HG03521 (cell line): Measurements from ENCODE around the gene PAIP1.
"Not testable (repeated sequence)": the region's sequence is repeated elsewhere in the genome, so short reads cannot be mapped to it uniquely, and the experiment has no call there.

Experiments
- ATAC-seq: cut with Tn5 transposase; IDR thresholded peaks from one replicate; pipeline ENCODE4 v1.9.1; 2021; ENCODE audit warnings: mild to moderate bottlenecking, moderate library complexity; ENCODE audit not compliant: unreplicated experiment

PAIP1 gene

GRCh38 chr5:43571237-43571636 lies 14.4 kb upstream of the PAIP1 start:
- no peak for ATAC-seq

DNA sequence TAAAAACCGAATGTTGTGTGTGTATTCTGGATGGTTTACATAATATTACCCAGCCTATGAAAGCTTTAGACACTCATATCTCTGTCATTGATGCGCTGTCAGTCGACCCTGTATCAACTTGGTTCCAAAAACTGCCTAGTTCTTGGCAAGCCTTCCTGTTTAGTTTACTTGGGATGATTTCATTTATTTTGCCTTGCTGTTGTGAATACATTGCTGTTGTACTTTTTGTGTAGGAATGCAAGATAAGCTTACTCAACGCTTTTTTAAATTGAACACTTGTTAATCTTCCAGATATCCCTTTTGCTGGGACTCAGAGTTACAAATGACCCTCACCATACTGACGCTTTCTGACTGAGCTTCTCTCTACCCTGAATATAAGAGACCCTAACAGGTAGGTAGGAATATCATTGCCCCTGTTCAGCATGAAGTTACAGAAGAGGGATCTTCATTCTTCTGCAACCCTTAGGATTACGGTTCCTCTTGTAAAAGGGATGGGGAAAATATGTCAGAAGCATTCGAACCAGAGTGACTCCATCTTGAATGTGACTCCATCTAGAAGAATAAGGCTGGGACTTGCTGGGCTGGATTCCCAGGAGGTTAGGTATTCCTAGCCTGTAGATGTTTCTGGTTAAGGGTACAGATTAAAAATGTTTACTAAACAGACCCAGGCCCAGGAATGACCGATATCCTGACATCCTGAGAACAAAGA lies 13.7 kb upstream of the PAIP1 start:
- no peak for ATAC-seq

DNA sequence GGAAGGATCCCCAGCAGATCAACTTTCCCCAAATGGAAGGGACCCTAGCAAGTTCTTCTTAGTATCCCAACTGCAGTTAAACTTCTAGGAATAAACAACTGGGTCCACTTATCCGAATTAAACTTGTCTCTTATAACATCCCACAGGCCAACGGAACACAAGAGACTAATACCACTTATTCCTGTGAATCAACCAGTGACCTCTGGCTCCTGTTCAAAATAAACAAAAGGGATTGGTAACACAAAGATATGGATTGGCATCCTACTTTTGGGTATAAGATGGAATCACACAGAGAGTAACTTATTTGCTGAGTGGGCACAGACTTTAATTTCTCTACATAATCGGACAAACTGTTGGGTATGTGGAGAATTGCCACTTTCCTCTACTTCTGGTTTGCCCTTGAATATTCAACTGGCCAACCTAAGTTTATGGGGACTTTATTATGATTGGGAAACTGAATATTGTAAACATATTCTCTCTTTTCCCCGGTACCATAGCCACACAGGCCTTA lies 12.4 kb upstream of the PAIP1 start:
- ATAC-seq = no peak

DNA sequence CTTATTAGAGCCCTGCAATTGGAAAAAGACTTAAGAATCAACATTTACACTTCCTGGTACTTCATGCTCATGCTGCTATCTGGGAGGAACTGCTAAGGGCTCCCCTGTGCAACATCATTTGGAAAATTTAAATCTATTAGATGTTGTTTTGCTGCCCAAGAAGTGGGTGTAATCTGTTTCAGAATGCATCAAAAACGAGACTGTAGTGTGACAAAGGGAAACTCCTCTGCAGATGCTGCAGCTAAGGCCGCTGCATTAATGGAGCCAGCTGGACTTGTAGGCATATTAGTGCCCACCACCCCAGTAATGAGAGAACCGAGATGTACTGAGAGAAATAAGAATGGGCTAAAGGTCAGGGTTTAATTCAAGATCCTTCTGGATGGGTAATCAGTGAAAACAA lies 11.1 kb upstream of the PAIP1 start:
- ATAC-seq = no peak

- ATAC-seq = no peak
Observed at GRCh38 chr5:43565043-43565442, 8.2 kb upstream of the PAIP1 start.

DNA sequence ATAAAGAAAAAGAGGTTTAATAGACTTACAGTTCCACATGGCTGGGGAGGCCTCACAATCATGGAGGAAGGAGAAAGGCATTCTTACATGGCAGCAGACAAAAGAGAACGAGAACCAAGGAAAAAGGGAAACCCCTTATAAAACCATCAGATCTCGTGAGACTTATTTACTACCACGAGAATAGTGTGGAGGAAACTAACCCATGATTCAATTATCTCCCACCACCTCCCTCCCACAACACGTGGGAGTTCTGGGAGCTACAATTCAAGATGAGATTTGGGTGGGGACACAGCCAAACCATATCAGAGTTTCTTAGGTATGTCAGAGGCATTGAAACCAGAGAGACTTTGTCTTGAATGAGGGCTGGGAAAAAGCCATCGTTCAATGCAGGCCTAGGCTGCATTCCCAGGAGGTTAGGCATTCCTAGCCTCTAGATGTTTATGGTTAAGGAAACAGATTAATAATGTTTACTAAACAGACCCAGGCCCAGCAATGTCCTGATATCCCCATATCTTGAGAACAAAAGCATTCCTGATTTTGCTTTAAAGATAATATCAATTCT lies 7.5 kb upstream of the PAIP1 start:
- no peak for ATAC-seq

GRCh38 chr5:43563321-43563720 lies 6.4 kb upstream of the PAIP1 start:
- no peak for ATAC-seq

DNA sequence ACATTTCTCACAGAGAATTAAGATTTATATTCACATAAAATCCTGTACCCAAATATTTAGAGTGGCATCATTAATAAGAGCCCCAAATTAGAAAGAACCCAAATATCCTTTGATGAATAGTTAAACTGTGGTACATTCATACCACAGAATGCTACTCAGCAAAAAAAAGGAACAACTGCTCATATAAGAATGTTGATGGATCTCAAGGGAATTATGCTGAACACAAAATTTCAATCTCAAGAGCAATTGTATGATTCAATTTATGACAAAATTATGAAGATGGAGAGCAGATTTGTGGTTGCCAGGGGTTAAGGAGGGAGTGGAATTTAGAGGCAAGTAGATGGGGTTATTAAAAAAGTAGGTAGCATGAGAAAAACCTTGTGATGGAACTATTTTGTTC lies 4.5 kb upstream of the PAIP1 start:
- no peak for ATAC-seq

DNA sequence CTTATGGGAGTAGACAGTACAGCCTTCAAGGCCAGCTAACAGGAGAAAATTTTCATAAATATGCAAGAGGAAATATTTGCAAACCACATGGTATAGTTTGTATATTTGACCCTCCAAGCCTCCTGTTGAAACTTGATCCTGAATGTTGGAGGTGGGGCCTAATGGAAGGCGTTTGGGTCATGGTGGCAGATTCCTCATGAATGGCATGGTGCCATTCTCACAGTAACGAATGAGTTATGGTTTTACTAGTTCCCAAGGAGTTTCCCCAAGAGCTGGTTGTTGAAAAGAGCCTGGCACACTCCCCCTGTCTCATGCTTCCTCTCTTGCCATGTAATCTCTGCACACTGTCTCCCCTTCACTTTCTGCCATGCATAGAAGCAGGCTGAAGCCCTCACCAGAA lies 3.3 kb upstream of the PAIP1 start:
- ATAC-seq = no peak

DNA sequence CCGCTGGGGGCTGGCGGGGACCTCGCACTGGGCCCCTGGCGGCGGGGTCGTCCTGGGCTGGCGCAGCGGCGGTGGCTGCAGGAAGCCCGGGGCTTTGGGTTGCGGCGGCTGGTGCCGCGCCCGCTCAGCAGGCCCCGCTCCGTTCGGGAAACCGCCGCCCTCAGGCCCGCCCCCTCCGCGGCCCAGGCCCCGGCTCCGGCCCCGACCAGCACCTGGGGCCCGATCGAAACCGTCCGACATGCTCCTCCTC lies 345 bp downstream of the PAIP1 start:
- ATAC-seq = peak; percentile 92

DNA sequence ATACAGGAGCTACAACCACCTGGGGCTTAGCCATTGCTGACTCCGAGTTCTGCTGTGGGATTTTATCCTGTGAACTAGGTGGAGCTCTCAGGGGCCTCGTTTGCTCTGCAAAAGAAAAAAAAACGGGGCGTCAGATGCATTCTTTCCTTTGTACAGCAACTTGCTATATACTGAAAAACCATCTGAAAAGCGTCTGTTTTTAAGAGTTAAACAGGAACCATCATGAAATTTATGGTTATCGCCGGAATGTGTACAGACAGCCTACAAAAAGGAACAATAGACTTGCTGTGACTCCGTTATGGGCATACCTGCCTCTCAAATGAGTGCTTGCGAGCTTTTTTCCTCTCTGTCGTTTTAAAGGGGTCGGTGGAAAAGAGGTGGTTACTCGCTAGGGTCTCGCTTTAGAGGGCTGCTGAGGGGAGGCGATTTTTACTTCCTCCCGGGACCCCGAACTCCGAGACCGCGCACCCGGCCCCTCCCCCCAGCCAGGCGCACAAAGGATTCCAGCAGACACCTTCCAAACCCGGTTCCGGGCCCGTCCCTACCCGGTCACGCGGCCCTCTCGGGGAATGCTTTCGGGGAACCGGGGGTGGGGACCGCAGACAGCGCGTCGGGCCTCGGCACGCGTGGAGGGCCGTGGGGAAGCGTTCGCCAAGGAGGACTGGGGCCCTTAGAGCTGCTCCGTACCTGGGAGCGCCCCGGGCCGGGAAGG lies 826 bp downstream of the PAIP1 start:
- peak; percentile 12 for ATAC-seq

DNA sequence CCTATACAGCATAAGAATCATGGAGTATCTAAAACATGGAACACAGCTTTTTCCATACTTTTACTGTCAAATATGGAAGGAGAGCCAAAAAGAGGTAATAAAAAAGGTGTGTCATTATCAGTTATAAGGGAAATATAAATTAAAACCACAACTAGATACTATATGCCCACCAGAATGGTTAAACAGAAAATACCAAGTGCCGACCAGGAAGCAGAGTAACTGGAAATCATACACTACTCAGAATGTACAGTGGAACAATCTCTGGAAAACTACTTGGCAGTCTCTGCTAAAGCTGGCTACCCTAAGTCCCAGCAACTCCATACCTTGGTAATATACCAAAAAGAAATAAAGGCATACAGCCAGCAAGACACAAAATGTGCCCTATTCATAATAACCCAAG lies 2.4 kb downstream of the PAIP1 start:
- no peak for ATAC-seq

DNA sequence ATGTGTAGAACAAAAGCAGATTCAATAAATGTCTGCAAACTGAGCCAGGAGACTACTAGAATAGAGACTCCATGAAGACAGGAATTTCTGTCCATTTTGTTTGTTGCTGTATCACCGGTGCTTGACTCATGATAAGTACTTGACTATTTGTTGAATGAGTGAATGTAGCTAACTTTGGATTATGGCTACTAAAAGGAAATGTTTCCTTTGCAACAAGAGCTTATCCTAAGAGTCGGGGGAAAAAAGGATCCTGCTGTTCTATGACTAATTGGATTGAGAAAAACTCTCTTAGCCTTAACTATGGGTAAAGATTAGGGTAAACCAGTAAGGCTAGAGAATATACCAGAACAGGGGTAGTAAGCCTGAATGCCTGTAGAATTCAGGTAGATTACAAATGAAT lies 3.5 kb downstream of the PAIP1 start:
- no peak for ATAC-seq

- ATAC-seq = no peak
Observed at GRCh38 chr5:43551731-43552130, 5.1 kb downstream of the PAIP1 start.

DNA sequence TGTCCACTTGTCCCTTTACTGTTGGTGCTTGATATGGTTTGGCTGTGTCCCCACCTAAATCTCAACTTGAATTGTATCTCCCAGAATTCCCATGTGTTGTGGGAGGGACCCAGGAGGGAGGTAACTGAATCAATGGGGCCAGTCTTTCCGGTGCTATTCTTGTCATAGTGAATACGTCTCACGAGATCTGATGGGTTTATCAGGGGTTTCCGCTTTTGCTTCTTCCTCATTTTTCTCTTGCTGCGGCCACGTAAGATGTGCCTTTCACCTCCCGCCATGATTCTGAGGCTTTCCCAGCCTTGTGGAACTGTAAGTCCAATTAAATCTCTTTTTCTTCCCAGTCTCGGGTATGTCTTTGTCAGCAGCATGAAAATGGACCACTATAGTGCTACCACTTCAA lies 7.6 kb downstream of the PAIP1 start:
- not testable (repeated sequence) for ATAC-seq

GRCh38 chr5:43548358-43548757 lies 8.5 kb downstream of the PAIP1 start:
- ATAC-seq = no peak

- ATAC-seq = no peak
Observed at GRCh38 chr5:43547532-43547931, 9.3 kb downstream of the PAIP1 start.

- no peak for ATAC-seq
Observed at GRCh38 chr5:43543434-43543833, 13.4 kb downstream of the PAIP1 start.

DNA sequence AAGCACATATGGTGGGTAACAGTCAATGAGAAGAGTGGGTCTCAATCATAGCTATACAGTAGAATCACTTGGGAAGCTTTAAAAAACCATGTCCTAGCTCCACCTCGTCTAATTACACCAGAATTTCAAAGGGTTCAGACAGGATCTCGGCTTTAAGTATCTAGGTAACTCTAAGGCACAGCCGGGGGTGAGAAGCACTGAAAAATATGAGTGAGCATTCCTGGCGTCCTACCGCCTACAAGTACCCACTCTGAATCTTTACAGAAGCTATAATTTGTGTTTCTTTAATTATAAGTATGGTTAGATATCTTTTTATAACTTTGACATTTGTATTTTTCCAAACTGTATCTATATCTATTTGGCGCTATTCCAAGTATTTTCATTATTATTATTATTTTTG lies 16.1 kb downstream of the PAIP1 start:
- ATAC-seq = no peak

DNA sequence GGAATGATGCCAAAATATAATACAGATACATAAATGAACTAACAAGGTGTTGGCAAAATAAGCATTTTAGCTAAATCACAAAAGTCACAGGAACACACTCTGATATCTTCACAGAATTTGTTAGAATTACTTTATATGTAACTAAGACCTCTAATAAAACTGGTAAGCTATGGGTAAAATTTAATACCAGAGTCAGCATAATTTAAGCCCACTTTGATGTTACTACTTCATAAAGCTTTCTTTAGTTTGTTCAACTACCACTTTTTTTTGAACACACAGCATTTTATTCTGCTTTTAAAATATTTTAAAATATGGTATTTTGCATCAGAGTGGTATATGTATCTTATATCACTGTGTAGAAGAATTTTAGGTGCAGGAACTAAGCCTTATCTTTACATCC lies 19.9 kb downstream of the PAIP1 start:
- no peak for ATAC-seq

GRCh38 chr5:43533646-43534045 lies 23.2 kb downstream of the PAIP1 start:
- ATAC-seq = no peak

DNA sequence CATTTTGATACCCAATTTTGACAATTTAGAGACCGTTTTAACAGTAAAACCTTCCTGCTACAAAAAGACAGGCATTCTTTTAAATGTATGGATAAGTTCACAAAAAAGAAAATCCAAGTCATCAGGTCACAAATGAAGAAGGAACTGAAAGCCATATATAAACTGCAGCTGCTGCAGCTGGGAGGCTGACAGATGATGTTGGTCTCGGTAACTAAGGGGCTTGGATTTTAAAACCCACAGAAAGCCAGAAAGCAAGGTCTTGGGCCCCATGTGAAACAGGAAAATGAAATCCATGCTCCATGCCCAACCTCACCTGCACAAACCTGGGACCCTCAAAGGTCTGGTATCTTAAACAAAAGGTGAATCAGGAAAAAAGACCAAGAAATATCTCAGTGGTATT lies 26.2 kb downstream of the PAIP1 start:
- ATAC-seq = no peak
